ENCODE measurements around the gene MICU2. TPM values are rescaled to one million over a fixed set of nuclear protein-coding genes. Genes with fewer than 3 reads are reported as not detected.

MICU2 gene
- total RNA-seq, 1 donor from 2014 or later: 43.4 TPM

DNA sequence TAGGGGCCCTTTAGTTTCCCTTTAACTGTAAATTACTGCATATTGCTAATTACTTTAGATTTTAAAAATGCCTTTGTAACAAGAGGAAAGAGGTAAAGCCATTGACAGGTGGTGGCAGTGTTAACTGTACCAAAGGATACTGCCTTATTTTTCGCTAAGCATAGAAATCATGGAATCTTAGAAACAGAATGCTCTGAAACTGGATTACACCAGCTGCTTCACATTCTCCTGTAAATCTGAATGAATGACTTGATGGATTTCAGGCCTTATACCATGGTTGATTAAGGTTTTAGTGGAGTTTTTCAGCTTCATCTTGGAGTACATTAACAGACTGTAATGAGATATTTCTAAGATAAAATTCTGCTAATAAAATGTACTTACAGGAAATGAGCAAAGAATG, 25.2 kb downstream of the MICU2 start:
- H3K36me3 ChIP-seq (ENCODE audit: control insufficient read depth, insufficient read depth, low read length): no peaks in the 10 kb centered on the region
- H3K27me3 ChIP-seq (ENCODE audit: control insufficient read depth, insufficient read depth, low read length): no peaks in the 10 kb centered on the region
- DNase-seq (ENCODE audit: low read depth) (no peak), FAIRE-seq (no peak)
- TF ChIP-seq, protein P1, sequence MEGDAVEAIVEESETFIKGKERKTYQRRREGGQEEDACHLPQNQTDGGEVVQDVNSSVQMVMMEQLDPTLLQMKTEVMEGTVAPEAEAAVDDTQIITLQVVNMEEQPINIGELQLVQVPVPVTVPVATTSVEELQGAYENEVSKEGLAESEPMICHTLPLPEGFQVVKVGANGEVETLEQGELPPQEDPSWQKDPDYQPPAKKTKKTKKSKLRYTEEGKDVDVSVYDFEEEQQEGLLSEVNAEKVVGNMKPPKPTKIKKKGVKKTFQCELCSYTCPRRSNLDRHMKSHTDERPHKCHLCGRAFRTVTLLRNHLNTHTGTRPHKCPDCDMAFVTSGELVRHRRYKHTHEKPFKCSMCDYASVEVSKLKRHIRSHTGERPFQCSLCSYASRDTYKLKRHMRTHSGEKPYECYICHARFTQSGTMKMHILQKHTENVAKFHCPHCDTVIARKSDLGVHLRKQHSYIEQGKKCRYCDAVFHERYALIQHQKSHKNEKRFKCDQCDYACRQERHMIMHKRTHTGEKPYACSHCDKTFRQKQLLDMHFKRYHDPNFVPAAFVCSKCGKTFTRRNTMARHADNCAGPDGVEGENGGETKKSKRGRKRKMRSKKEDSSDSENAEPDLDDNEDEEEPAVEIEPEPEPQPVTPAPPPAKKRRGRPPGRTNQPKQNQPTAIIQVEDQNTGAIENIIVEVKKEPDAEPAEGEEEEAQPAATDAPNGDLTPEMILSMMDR (IDR thresholded peaks at IDR 0.05; ENCODE audit: insufficient read depth, low read length, severe bottlenecking): no peak
- no peak overlapping the region for H3K4me3 ChIP-seq (ENCODE audit: low read depth, low read length)

DNA sequence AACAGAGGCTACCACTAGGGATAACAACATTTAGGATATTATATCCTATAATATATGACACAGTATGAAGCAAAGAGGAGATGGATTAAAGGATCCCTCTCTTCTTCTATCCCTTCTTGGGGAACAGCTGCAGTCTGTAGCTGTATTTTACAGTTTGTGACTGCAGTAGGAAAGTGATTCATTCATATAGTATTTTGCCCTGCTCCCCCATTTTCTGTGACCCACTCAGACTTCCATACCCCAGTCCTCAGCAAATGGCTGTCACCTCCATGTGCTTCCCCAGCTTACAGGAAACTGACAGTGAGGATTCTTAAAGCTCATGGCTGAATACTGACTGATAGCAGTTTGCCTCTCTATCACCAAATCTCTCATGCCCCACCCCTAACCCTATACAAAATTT, 27.5 kb downstream of the MICU2 start:
- Histone ChIP-seq H3K27me3 (ENCODE audit: control insufficient read depth, insufficient read depth, low read length) (no peaks in the 10 kb centered on the region), H3K36me3 (ENCODE audit: control insufficient read depth, insufficient read depth, low read length) (no peaks in the 10 kb centered on the region), H3K4me3 (ENCODE audit: low read depth, low read length) (no peak overlapping the region)
- DNase-seq (ENCODE audit: low read depth) (no peak), FAIRE-seq (no peak)
- TF ChIP-seq, protein P1 (IDR thresholded peaks at IDR 0.05; ENCODE audit: insufficient read depth, low read length, severe bottlenecking): no peak

DNA sequence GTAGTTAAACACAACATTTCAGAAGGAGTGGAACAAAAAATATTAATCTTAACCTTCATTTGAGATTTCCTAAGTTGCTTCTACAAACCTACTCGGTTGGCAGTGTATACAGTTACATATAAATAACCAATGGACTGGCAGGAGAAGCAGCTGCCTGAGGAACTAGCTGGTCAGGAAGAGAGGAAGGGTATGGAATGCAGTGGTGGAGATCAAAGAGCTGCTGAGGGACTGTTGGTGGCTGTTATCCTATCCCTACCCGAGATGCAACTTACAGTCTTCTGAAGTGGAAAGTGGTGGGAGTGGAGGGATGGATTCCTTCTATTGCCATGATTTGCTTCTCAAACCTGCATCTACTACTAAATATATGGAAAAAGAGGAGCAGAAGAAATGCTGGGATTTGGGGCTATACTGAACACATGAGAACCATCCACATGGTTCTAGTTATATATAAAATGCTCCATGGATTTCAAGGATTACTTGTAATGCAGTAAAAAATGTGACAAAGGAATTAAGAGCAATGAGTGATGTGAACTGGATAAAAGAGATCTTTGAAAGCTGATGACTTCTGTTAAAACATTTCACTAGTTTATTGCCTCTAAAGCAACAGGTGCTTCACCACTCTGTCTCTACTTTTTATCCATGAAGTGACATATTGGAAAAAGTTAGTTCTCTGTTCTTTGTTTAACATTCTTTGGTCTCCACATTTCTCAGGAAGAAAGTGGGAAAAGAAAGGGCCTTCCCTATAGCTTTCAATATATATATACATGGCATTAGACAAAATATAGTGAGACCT, 29.9 kb downstream of the MICU2 start:
- DNase-seq (ENCODE audit: low read depth): no peak
- Histone ChIP-seq H3K36me3 (ENCODE audit: control insufficient read depth, insufficient read depth, low read length) (no peaks in the 10 kb centered on the region), H3K27me3 (ENCODE audit: control insufficient read depth, insufficient read depth, low read length) (no peaks in the 10 kb centered on the region), H3K4me3 (ENCODE audit: low read depth, low read length) (no peak overlapping the region)
- no peak for FAIRE-seq
- TF ChIP-seq, protein P1 (IDR thresholded peaks at IDR 0.05; ENCODE audit: insufficient read depth, low read length, severe bottlenecking): no peak

DNA sequence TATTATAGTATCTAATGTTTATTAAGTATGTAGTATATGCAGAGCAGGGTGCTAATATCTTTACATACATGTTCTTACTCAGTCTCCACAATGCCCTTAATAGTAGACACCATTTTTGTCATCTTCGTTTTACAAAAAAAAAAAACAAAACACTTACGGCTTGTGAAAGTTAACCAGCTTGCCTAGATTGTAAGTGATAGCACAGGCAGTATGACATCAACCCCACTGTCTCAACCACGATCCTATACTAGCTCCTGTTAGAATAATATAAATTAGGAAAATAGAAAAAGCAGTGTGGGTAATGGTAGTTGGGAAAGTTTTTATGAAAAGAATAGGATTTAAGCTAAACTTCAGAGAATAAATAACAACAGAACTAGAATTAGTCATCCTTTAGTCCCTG, 34.3 kb downstream of the MICU2 start:
- Histone ChIP-seq H3K27me3 (ENCODE audit: control insufficient read depth, insufficient read depth, low read length) (no peaks in the 10 kb centered on the region), H3K36me3 (ENCODE audit: control insufficient read depth, insufficient read depth, low read length) (no peaks in the 10 kb centered on the region), H3K4me3 (ENCODE audit: low read depth, low read length) (no peak overlapping the region)
- DNase-seq (ENCODE audit: low read depth) (no peak), FAIRE-seq (no peak)
- TF ChIP-seq, protein P1 (IDR thresholded peaks at IDR 0.05; ENCODE audit: insufficient read depth, low read length, severe bottlenecking): no peak

DNA sequence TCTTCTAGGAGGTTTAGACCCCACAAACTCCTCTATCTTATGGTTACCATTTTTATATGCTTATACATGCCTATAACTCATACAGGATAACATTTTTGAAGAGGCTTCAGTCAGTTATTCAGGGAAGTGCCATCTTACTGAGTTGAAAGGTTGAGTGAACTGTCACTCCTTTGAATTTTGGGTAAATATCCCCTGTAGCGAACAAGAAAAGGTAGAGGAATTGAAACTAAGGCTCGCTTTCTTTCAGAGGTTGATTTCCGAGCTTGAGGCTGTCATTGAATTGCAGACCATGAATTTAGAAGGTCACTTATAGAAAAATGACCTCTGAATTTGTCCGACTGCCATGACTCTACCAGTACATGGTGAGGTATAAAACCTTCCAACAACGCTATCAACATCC, 35.1 kb downstream of the MICU2 start:
- no peak for FAIRE-seq
- TF ChIP-seq, protein P1 (IDR thresholded peaks at IDR 0.05; ENCODE audit: insufficient read depth, low read length, severe bottlenecking): no peak
- H3K27me3 ChIP-seq (ENCODE audit: control insufficient read depth, insufficient read depth, low read length): no peaks in the 10 kb centered on the region
- H3K36me3 ChIP-seq (ENCODE audit: control insufficient read depth, insufficient read depth, low read length): no peaks in the 10 kb centered on the region
- no peak for DNase-seq (ENCODE audit: low read depth)
- no peak overlapping the region for H3K4me3 ChIP-seq (ENCODE audit: low read depth, low read length)

DNA sequence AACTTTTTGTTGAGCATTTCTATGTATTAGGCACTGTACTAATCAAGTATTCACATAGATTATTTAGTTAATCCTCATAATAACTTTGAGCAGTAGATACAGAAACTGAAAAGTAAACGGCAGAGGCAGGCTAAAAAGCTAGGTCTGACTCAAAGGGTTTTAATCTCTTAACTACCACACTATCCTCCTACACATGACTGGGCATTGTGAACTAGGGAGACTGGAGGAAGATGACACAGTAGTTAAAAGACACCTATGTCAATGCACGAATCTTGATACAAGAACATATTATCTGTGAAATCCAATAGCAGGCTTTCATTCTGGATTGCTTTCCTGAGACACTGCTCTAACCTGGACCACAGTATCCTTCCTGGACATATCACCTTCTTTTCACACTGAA, 36.3 kb downstream of the MICU2 start:
- FAIRE-seq (no peak), DNase-seq (ENCODE audit: low read depth) (no peak)
- Histone ChIP-seq H3K36me3 (ENCODE audit: control insufficient read depth, insufficient read depth, low read length) (no peaks in the 10 kb centered on the region), H3K4me3 (ENCODE audit: low read depth, low read length) (no peak overlapping the region), H3K27me3 (ENCODE audit: control insufficient read depth, insufficient read depth, low read length) (no peaks in the 10 kb centered on the region)
- TF ChIP-seq, protein P1 (IDR thresholded peaks at IDR 0.05; ENCODE audit: insufficient read depth, low read length, severe bottlenecking): no peak
